ENCODE results near the gene RNF149.

- TF ChIP-seq POLR2AphosphoS5 (IDR thresholded peaks at IDR 0.05; ENCODE audit: borderline replicate concordance, low read depth, low read length) (no peak), EZH2 (IDR thresholded peaks at IDR 0.05) (no peak), FOXP2 (optimal IDR thresholded peaks at IDR 0.05; ENCODE audit: control extremely low read depth, extremely low read length, insufficient read depth) (no peak)
Observed at GRCh38 chr2:101278925-101279324, 29.6 kb downstream of the RNF149 start.

Measured in SK-N-MC (cell line).